Activated CD8-positive, alpha-beta T cell treated with anti-CD3 and anti-CD28 coated beads for 36 hours (primary cell): ENCODE data around the gene KRTAP27-1. TPM values are rescaled to one million over a fixed set of nuclear protein-coding genes. Genes with fewer than 3 reads are reported as not detected.

ENCODE experiments used
- ATAC-seq: fragments of 200-7000 bp; cut with Tn5 transposase; one replicate; pipeline ENCODE4 v1.10.0; 2021; ENCODE audit warnings: mild to moderate bottlenecking, moderate library complexity
- CTCF ChIA-PET: fragments of 350-600 bp; sonication (Branson Sonifier 250); formaldehyde crosslinking; loops from one replicate; lab custom pipeline; 2021; ENCODE audit warnings: antibody characterized with exemption; lab: Charles Lee
- POLR2A ChIA-PET: fragments of 350-600 bp; sonication (Branson Sonifier 250); formaldehyde crosslinking; loops from one replicate; lab custom pipeline; 2021; ENCODE audit warnings: antibody characterized with exemption; lab: Charles Lee
- DNase-seq: peaks from one replicate; pipeline ENCODE4 v3.0.0-alpha.2; 2020
- H3K27ac Mint-ChIP-seq: one replicate; pipeline ENCODE4 v1.8.0; 2021; ENCODE audit warnings: mild to moderate bottlenecking, mixed read lengths
- H3K27me3 Mint-ChIP-seq: one replicate; pipeline ENCODE4 v1.8.0; 2021; ENCODE audit warnings: mixed read lengths
- H3K36me3 Mint-ChIP-seq: one replicate; pipeline ENCODE4 v1.8.0; 2021; ENCODE audit warnings: low read depth, mixed read lengths
- H3K4me1 Mint-ChIP-seq: one replicate; pipeline ENCODE4 v1.8.0; 2021; ENCODE audit warnings: low read depth, mixed read lengths
- H3K4me3 Mint-ChIP-seq: one replicate; pipeline ENCODE4 v1.8.0; 2021; ENCODE audit warnings: mild to moderate bottlenecking, moderate library complexity, mixed read lengths
- H3K9me3 Mint-ChIP-seq: one replicate; pipeline ENCODE4 v1.8.0; 2021; ENCODE audit warnings: mixed read lengths
- CTCF ChIP-seq: fragments of 200-600 bp; IDR thresholded peaks from one replicate; pipeline ENCODE4 v1.8.0; 2022; ENCODE audit warnings: antibody characterized with exemption, mild to moderate bottlenecking
- intact Hi-C: fragments of 100-400 bp; cut with micrococcal nuclease; formaldehyde crosslinking; loops from one replicate; pipeline ENCODE4 v1.10.0; 2022
- total RNA-seq, 2 experiments: library from RNA; stranded (reverse); gene quantifications; one replicate each; pipeline ENCODE4 v1.2.3, GENCODE V29; 2021

KRTAP27-1 gene
- not detected for total RNA-seq

GRCh38 chr21:30337276-30337744, at the start of gene KRTAP27-1:
Gene KRTAP27-1 (minus strand): TSS chr21:30337694. CDS start chr21:30337668, 26 bp downstream.
- ATAC-seq (no peak), DNase-seq (no peak)
- CTCF ChIA-PET: no interaction called here
- no peaks in the 10 kb centered on the region for H3K4me1 Mint-ChIP-seq
- H3K27ac Mint-ChIP-seq: no peak within 1 kb of the TSS
- no peaks in the 10 kb centered on the region for H3K36me3 Mint-ChIP-seq
- peaks cover 4% of the 10 kb centered on the region for H3K27me3 Mint-ChIP-seq
- no peak for TF ChIP-seq CTCF
- intact Hi-C loops: loop anchor here (5.0 kb wide), 1 partner anchor 750 kb away; no protein-coding TSS in a partner anchor
- no peaks in the 10 kb centered on the region for H3K9me3 Mint-ChIP-seq
- POLR2A ChIA-PET: no interaction called here
- no peak within 1 kb of the TSS for H3K4me3 Mint-ChIP-seq

GRCh38 chr21:30382201-30382600, 44.7 kb upstream of the KRTAP27-1 start:
- H3K27ac Mint-ChIP-seq: no peak overlapping the region
- ChIA-PET POLR2A (no interaction called here), CTCF (no interaction called here)
- DNase-seq (no peak), ATAC-seq (no peak)
- H3K4me3 Mint-ChIP-seq: no peak overlapping the region
- TF ChIP-seq CTCF: no peak
- intact Hi-C loops: no loop called here
- no peaks in the 10 kb centered on the region for H3K4me1 Mint-ChIP-seq
- H3K36me3 Mint-ChIP-seq: no peaks in the 10 kb centered on the region
- H3K27me3 Mint-ChIP-seq: peaks cover 3% of the 10 kb centered on the region
- H3K9me3 Mint-ChIP-seq: no peaks in the 10 kb centered on the region

- CTCF ChIA-PET: no interaction called here
- POLR2A ChIA-PET: no interaction called here
These were observed 34.8 kb upstream of the KRTAP27-1 start, which contains the start of gene KRTAP13-2 for GRCh38 chr21:30372139-30372770. Gene KRTAP13-2 (minus strand): TSS chr21:30372271. CDS start chr21:30372213, 58 bp downstream.

GRCh38 chr21:30355906-30356305, 18.4 kb upstream of the KRTAP27-1 start:
- no peak for DNase-seq
- Mint-ChIP-seq H3K9me3 (no peaks in the 10 kb centered on the region), H3K4me1 (no peaks in the 10 kb centered on the region), H3K4me3 (no peak overlapping the region), H3K36me3 (no peaks in the 10 kb centered on the region), H3K27ac (no peak overlapping the region), H3K27me3 (peaks cover 6% of the 10 kb centered on the region)
- intact Hi-C loops: no loop called here
- CTCF ChIA-PET: no interaction called here
- TF ChIP-seq CTCF: no peak
- ATAC-seq: no peak
- POLR2A ChIA-PET: no interaction called here

More at GRCh38 chr21:30372139-30372770, 34.8 kb upstream of the KRTAP27-1 start, which contains the start of gene KRTAP13-2:
- no peaks in the 10 kb centered on the region for H3K27me3 Mint-ChIP-seq
- DNase-seq (no peak), ATAC-seq (no peak)
- no peak for TF ChIP-seq CTCF
- no peak within 1 kb of the TSS for H3K27ac Mint-ChIP-seq
- H3K9me3 Mint-ChIP-seq: no peaks in the 10 kb centered on the region
- no peaks in the 10 kb centered on the region for H3K4me1 Mint-ChIP-seq
- no peaks in the 10 kb centered on the region for H3K36me3 Mint-ChIP-seq
- intact Hi-C loops: no loop called here
- no peak within 1 kb of the TSS for H3K4me3 Mint-ChIP-seq

- no peak overlapping the region for H3K27ac Mint-ChIP-seq
- POLR2A ChIA-PET: no interaction called here
- intact Hi-C loops: no loop called here
These were observed 17.0 kb upstream of the KRTAP27-1 start for GRCh38 chr21:30354308-30355005.

More at GRCh38 chr21:30354308-30355005, 17.0 kb upstream of the KRTAP27-1 start:
- DNase-seq (no peak), ATAC-seq (no peak)
- Mint-ChIP-seq H3K4me1 (no peaks in the 10 kb centered on the region), H3K4me3 (no peak overlapping the region), H3K27me3 (peaks cover 6% of the 10 kb centered on the region), H3K36me3 (no peaks in the 10 kb centered on the region), H3K9me3 (no peaks in the 10 kb centered on the region)
- no peak for TF ChIP-seq CTCF
- CTCF ChIA-PET: no interaction called here
